H1 (cell line): ENCODE measurements around the gene UXT. TPM values are rescaled to one million over a fixed set of nuclear protein-coding genes. Genes with fewer than 3 reads are reported as not detected.

Experiments used
- CTCF ChIA-PET: fragments of 300-600 bp; sonication (Branson Sonifier 250); formaldehyde crosslinking; loops from one replicate; lab custom pipeline; 2021; ENCODE audit not compliant: partially characterized antibody; lab: Charles Lee
- POLR2A ChIA-PET: fragments of 300-600 bp; sonication (Branson Sonifier 250); formaldehyde crosslinking; loops from one replicate; lab custom pipeline; 2021; ENCODE audit warnings: inconsistent platforms; ENCODE audit not compliant: partially characterized antibody; lab: Charles Lee
- DNase-seq, 2 experiments: peaks; one replicate each; pipeline versions ENCODE4 v3.0.0 to v3.0.0-alpha.2; 2010 to 2022; ENCODE audit warnings: low spot score in 2 of 2, low read depth in 1 of 2, mixed read lengths in 1 of 2
- FAIRE-seq: peaks from 2 replicates; lab custom pipeline; 2011; peaks lifted over from hg19 to GRCh38; lab: Jason Lieb, UNC
- H2AFZ ChIP-seq: 2 replicates; pipeline ENCODE4 v1.8.1; 2012; ENCODE audit warnings: low read length, inconsistent platforms
- H2AK5ac ChIP-seq: 2 replicates; pipeline ENCODE4 v1.6.1; 2013; ENCODE audit warnings: low read depth, low read length
- H2BK120ac ChIP-seq: replicated peaks from 2 replicates; pipeline ENCODE3; 2013; ENCODE audit warnings: low read depth, low read length, inconsistent platforms
- H2BK12ac ChIP-seq: 2 replicates; pipeline ENCODE4 v1.6.1; 2013; ENCODE audit warnings: low read depth, low read length
- H2BK15ac ChIP-seq: 2 replicates; pipeline ENCODE4 v1.6.1; 2013; ENCODE audit warnings: low read length
- H2BK20ac ChIP-seq: 2 replicates; pipeline ENCODE4 v1.6.1; 2013; ENCODE audit warnings: low read length
- H2BK5ac ChIP-seq: 2 replicates; pipeline ENCODE4 v1.6.1; 2013; ENCODE audit warnings: low read depth, low read length
- H3K14ac ChIP-seq: 2 replicates; pipeline ENCODE4 v1.6.1; 2013; ENCODE audit warnings: inconsistent platforms; ENCODE audit not compliant: insufficient read length
- H3K18ac ChIP-seq: 2 replicates; pipeline ENCODE4 v1.6.1; 2013; ENCODE audit warnings: low read length; ENCODE audit errors: extremely low read depth
- H3K23ac ChIP-seq: 2 replicates; pipeline ENCODE4 v1.6.1; 2013; ENCODE audit warnings: inconsistent platforms; ENCODE audit not compliant: insufficient read length
- H3K23me2 ChIP-seq: 2 replicates; pipeline ENCODE4 v1.6.1; 2013; ENCODE audit warnings: low read depth, low read length
- H3K27ac ChIP-seq: 2 replicates; pipeline ENCODE4 v1.6.1; 2011; ENCODE audit warnings: low read depth, low read length, inconsistent platforms
- H3K27me3 ChIP-seq, 4 experiments: replicated peaks in 1 of 4; 1 replicate in 1 of 4; 2 replicates in 3 of 4; pipeline versions ENCODE4 v1.6.1 to v1.8.1; 2011 to 2013; ENCODE audit warnings: low read length in 3 of 4, mild to moderate bottlenecking in 3 of 4, inconsistent platforms in 2 of 4, mixed read lengths in 2 of 4, moderate library complexity in 1 of 4; ENCODE audit not compliant: control insufficient read depth in 3 of 4, insufficient read depth in 3 of 4; ENCODE audit errors: extremely low read depth in 1 of 4
- H3K36me3 ChIP-seq, 4 experiments: 2 replicates each; pipeline versions ENCODE4 v1.6.1 to v1.8.1; 2011 to 2013; ENCODE audit warnings: mild to moderate bottlenecking in 4 of 4, low read length in 3 of 4, moderate library complexity in 2 of 4, control low read depth in 1 of 4, inconsistent platforms in 1 of 4; ENCODE audit not compliant: insufficient read depth in 4 of 4, control insufficient read depth in 2 of 4
- H3K4ac ChIP-seq: replicated peaks from 2 replicates; pipeline ENCODE3; 2013; ENCODE audit warnings: low read length, low read depth, mixed read lengths, inconsistent platforms; ENCODE audit not compliant: insufficient read length
- H3K4me1 ChIP-seq, 4 experiments: replicated peaks in 1 of 4; 1 replicate in 1 of 4; 2 replicates in 3 of 4; pipeline versions ENCODE4 v1.6.1 to v1.8.1; 2011 to 2013; ENCODE audit warnings: low read length in 3 of 4, inconsistent platforms in 2 of 4, mixed read lengths in 1 of 4; ENCODE audit not compliant: insufficient read depth in 4 of 4, control insufficient read depth in 3 of 4
- H3K4me2 ChIP-seq, 2 experiments: 2 replicates each; pipeline versions ENCODE4 v1.6.1 to v1.8.1; 2011 to 2013; ENCODE audit warnings: low read depth in 2 of 2, low read length in 2 of 2, control low read depth in 1 of 2, inconsistent platforms in 1 of 2, mild to moderate bottlenecking in 1 of 2; ENCODE audit not compliant: insufficient read depth in 1 of 2
- H3K4me3 ChIP-seq, 4 experiments: fragments of 200-600, 300-600 bp in 1 of 4; sonication (generic), shearing (Covaris generic), sonication (Bioruptor Twin) in 1 of 4; 2 replicates each; pipeline versions ENCODE4 v1.5.1 to v1.8.1; 2011 to 2016; ENCODE audit warnings: low read length in 4 of 4, low read depth in 3 of 4, control low read depth in 2 of 4, inconsistent platforms in 2 of 4, mild to moderate bottlenecking in 2 of 4, mixed read lengths in 1 of 4, moderate library complexity in 1 of 4; ENCODE audit not compliant: insufficient read depth in 2 of 4; ENCODE audit errors: extremely low read depth in 1 of 4
- H3K56ac ChIP-seq: replicated peaks from 2 replicates; pipeline ENCODE3; 2013; ENCODE audit warnings: low read depth, mild to moderate bottlenecking, mixed read lengths, low read length, inconsistent platforms; ENCODE audit not compliant: insufficient read length
- H3K79me1 ChIP-seq: 2 replicates; pipeline ENCODE4 v1.6.1; 2013; ENCODE audit warnings: low read depth, low read length, control low read depth
- H3K79me2 ChIP-seq, 2 experiments: 2 replicates each; pipeline versions ENCODE4 v1.6.1 to v1.8.1; 2012 to 2013; ENCODE audit warnings: low read length in 2 of 2, mild to moderate bottlenecking in 2 of 2, inconsistent platforms in 1 of 2; ENCODE audit not compliant: insufficient read depth in 2 of 2, control insufficient read depth in 1 of 2
- H3K9ac ChIP-seq, 4 experiments: replicated peaks in 1 of 4; 1 replicate in 1 of 4; 2 replicates in 3 of 4; pipeline versions ENCODE4 v1.6.1 to v1.8.1; 2011 to 2013; ENCODE audit warnings: low read depth in 3 of 4, low read length in 3 of 4, control low read depth in 2 of 4, mild to moderate bottlenecking in 2 of 4, moderate library complexity in 2 of 4, inconsistent platforms in 1 of 4; ENCODE audit errors: extremely low read depth in 1 of 4
- H3K9me3 ChIP-seq, 2 experiments: 2 replicates each; pipeline versions ENCODE4 v1.6.1 to v1.8.1; 2012 to 2013; ENCODE audit warnings: mild to moderate bottlenecking in 2 of 2, moderate library complexity in 2 of 2, control low read depth in 1 of 2, inconsistent platforms in 1 of 2, low read depth in 1 of 2, low read length in 1 of 2, mixed read lengths in 1 of 2; ENCODE audit not compliant: insufficient read depth in 2 of 2
- H4K20me1 ChIP-seq, 2 experiments: replicated peaks in 1 of 2; 2 replicates each; pipeline versions ENCODE3 to v1.8.1; 2011 to 2013; ENCODE audit warnings: inconsistent platforms in 2 of 2, low read length in 2 of 2, mild to moderate bottlenecking in 1 of 2; ENCODE audit not compliant: insufficient read depth in 2 of 2, control insufficient read depth in 1 of 2
- H4K5ac ChIP-seq: 2 replicates; pipeline ENCODE4 v1.6.1; 2013; ENCODE audit warnings: low read length, low read depth, mixed read lengths, inconsistent platforms; ENCODE audit not compliant: insufficient read length
- H4K8ac ChIP-seq: 2 replicates; pipeline ENCODE4 v1.8.0; 2013; ENCODE audit warnings: mild to moderate bottlenecking, moderate library complexity, low read length, inconsistent platforms; ENCODE audit not compliant: insufficient read depth; ENCODE audit errors: extremely low read depth
- H4K91ac ChIP-seq: replicated peaks from 2 replicates; pipeline ENCODE3; 2013; ENCODE audit warnings: low read length, mixed read lengths, inconsistent platforms; ENCODE audit not compliant: insufficient read length
- polyA plus RNA-seq, 7 experiments: library from polyadenylated mRNA; depleted of rRNA in 3 of 7; stranded (reverse) in 5 of 7; unstranded in 2 of 7; fragments of >200 nt in 5 of 7; fragments of 200-250 nt in 2 of 7; gene quantifications; 1 replicate in 5 of 7; 2 replicates in 1 of 7; 4 replicates in 1 of 7; pipeline versions ENCODE4 v1.2.1 to v1.2.3, GENCODE V29; 2011 to 2013; ENCODE audit warnings: missing spikeins in 2 of 7, mixed read lengths in 2 of 7
- total RNA-seq: library from RNA; stranded (reverse); fragmentation: NEBNext Ultra II Directional; extraction: Animal tissue kit (Norgen Biotek cat#: 25700); gene quantifications from 2 replicates; pipeline ENCODE4 v1.2.1, GENCODE V29; 2021
- TF ChIP-seq, protein P1 (sequence below): IDR thresholded peaks from 2 replicates; pipeline ENCODE4 v1.6.1; 2012; ENCODE audit warnings: low read length, inconsistent platforms

The UXT gene
- total and polyA plus RNA-seq, 2 of the 8 experiments (the other 6 are each of a cell fraction or from before 2014, with no cell fraction given), result 69.4 to 116 TPM

DNA sequence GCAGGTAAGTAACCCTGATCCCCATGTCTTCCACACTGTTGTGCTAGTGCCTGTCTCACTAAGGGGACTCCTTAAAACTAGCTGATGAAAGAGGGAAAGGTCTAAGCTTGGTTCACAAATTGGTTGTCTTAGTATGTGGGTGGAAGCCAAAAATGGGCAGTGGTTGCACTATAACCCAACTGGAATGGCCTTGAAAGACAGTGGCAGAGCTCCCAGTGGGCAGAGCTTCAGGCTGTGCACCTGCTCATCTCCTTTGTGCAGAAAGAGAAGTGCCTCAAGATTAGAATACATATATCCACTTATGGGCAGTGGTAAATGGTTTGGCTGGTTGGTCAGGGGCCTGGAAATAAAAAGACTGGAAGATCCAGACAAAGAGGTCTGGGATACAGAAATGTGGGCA is 46.6 kb downstream of the UXT start:
- H3K4me3 ChIP-seq, result no peak overlapping the region
- H3K27ac ChIP-seq, result no peak overlapping the region
- H3K14ac ChIP-seq, result no peak overlapping the region
- no peak overlapping the region for H4K5ac ChIP-seq
- no peaks in the 10 kb centered on the region for H4K20me1 ChIP-seq
- ChIA-PET POLR2A (interaction anchor here (1.2 kb wide), 1 partner anchor 56 kb away, joined by 3 read pairs; no protein-coding TSS in a partner anchor), CTCF (no interaction called here)
- TF ChIP-seq, protein P1, sequence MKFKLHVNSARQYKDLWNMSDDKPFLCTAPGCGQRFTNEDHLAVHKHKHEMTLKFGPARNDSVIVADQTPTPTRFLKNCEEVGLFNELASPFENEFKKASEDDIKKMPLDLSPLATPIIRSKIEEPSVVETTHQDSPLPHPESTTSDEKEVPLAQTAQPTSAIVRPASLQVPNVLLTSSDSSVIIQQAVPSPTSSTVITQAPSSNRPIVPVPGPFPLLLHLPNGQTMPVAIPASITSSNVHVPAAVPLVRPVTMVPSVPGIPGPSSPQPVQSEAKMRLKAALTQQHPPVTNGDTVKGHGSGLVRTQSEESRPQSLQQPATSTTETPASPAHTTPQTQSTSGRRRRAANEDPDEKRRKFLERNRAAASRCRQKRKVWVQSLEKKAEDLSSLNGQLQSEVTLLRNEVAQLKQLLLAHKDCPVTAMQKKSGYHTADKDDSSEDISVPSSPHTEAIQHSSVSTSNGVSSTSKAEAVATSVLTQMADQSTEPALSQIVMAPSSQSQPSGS, result no peak
- H2BK20ac ChIP-seq, result no peak overlapping the region
- no peak overlapping the region for H2AK5ac ChIP-seq
- no peak overlapping the region for H3K56ac ChIP-seq
- no peak overlapping the region for H4K91ac ChIP-seq
- no peaks in the 10 kb centered on the region for H3K36me3 ChIP-seq
- no peaks in the 10 kb centered on the region for H3K23me2 ChIP-seq
- FAIRE-seq (no peak), DNase-seq (no peak)
- H2BK15ac ChIP-seq, result no peak overlapping the region
- H2BK5ac ChIP-seq, result no peak overlapping the region
- no peak overlapping the region for H4K8ac ChIP-seq
- H2BK12ac ChIP-seq, result no peak overlapping the region
- H3K27me3 ChIP-seq, result no peaks in the 10 kb centered on the region
- H3K23ac ChIP-seq, result no peak overlapping the region
- no peak overlapping the region for H3K18ac ChIP-seq
- no peaks in the 10 kb centered on the region for H3K9me3 ChIP-seq
- no peak overlapping the region for H3K4me2 ChIP-seq
- no peaks in the 10 kb centered on the region for H3K79me2 ChIP-seq
- H3K4me1 ChIP-seq, result peaks cover 0 to 8% (median 3%) of the 10 kb centered on the region in 4 experiments; a peak in 6 of 7 replicates
- no peak overlapping the region for H2AFZ ChIP-seq
- H3K4ac ChIP-seq, result no peak overlapping the region
- no peaks in the 10 kb centered on the region for H3K79me1 ChIP-seq
- no peak overlapping the region for H3K9ac ChIP-seq
- H2BK120ac ChIP-seq, result no peak overlapping the region
